ENCODE measurements around the gene SCO2. TPM values are rescaled to one million over a fixed set of nuclear protein-coding genes. Genes with fewer than 3 reads are reported as not detected.

SCO2 gene
- total RNA-seq, 4 donors from 2014 or later = 1.5 to 10.7 (median 8.3) TPM

DNA sequence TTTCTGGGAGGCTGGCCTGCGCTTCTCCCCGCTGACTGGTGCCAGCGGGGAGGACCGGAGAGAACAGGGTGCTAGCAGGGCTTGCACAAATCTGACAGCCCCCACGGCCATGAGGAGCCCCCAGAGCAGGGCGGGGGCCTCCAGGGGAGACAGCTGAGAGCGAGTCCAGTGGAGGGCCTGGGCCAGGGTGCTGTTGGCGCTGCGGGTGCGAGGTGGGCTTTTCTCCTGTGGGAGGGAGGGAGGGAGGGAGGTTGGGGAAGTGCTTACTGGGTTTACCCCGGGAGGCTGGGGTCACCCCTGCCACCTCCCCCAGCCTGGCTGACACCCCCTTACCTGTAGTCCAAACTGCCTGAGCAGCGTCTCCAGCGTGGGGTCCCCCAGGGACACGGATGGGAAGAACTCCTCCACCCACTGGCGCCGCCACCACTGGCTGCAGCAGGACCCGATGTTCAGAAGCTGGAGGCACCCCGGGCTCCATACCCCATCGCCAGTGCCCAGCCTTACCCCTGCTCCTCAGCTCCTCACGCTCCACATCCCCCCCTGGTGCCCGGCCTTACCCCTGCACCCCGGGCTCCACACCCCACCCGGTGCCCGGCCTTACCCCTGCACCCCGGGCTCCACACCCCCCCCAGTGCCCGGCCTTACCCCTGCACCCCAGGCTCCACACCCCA lies 21.8 kb downstream of the SCO2 start:
- TF ChIP-seq, protein P1, sequence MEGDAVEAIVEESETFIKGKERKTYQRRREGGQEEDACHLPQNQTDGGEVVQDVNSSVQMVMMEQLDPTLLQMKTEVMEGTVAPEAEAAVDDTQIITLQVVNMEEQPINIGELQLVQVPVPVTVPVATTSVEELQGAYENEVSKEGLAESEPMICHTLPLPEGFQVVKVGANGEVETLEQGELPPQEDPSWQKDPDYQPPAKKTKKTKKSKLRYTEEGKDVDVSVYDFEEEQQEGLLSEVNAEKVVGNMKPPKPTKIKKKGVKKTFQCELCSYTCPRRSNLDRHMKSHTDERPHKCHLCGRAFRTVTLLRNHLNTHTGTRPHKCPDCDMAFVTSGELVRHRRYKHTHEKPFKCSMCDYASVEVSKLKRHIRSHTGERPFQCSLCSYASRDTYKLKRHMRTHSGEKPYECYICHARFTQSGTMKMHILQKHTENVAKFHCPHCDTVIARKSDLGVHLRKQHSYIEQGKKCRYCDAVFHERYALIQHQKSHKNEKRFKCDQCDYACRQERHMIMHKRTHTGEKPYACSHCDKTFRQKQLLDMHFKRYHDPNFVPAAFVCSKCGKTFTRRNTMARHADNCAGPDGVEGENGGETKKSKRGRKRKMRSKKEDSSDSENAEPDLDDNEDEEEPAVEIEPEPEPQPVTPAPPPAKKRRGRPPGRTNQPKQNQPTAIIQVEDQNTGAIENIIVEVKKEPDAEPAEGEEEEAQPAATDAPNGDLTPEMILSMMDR (IDR thresholded peaks at IDR 0.05; ENCODE audit: low read depth) = no peak

DNA sequence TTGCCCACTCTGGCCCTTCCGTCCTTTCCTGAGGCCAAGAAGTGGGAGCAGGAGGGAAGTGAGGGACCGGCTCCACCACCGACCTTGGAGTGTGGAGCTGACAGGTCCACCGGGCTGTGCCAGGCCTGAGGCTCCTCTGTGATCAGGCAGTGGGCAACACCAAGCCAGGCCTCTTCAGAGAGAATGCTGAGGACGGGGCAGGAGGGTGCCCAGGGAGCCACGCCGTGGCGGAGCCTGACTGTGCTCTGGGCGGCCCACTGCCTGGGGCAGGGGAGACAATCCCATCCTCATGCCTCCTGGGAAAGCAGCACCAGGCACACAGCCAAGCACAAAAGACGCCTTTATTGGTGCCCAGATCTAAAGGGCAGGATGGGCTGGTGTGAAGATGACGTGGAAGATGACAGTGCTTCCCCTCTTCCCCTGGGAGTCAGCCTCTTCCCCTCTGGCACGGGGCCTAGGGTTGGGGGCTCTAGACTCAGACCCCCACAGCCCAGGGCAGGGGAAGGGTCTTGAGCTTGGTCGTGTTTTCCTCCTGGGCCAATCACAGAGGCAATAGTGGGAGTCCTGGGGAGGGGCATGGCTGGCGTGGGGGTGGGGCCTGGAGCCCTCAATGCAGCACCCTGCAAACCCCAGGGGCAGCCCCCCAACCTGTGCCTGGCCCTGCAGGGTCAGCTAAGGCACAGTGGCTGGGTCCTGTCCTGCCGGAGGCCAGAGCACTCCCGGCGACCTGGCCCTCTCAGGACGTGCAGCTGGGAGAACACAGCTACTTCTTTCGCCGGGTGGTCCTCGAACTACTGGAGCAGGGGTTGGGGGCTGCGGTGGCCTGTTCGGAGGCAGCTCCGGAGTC lies 22.5 kb downstream of the SCO2 start:
- TF ChIP-seq, protein P1 (IDR thresholded peaks at IDR 0.05; ENCODE audit: low read depth) = no peak

DNA sequence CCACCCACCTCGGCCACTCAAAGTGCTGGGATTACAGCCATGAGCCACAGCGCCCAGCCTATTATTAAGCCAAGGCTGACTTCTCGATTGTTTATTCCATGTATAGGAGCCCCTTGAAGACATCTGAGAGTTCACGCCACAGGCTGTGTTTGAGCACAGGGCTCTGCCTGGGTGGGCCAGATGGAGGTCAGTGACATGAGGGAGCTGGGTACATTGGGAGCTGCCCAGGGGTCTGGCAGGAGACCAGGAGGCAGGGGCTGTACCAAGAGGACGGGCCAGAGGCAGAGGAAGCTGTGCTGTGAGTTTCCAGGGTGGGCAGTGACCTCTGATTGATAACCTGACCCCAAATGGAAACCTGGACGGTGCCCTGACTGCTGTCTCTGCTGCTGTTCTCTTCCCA lies 23.3 kb downstream of the SCO2 start:
- TF ChIP-seq, protein P1 (IDR thresholded peaks at IDR 0.05; ENCODE audit: low read depth) = no peak

DNA sequence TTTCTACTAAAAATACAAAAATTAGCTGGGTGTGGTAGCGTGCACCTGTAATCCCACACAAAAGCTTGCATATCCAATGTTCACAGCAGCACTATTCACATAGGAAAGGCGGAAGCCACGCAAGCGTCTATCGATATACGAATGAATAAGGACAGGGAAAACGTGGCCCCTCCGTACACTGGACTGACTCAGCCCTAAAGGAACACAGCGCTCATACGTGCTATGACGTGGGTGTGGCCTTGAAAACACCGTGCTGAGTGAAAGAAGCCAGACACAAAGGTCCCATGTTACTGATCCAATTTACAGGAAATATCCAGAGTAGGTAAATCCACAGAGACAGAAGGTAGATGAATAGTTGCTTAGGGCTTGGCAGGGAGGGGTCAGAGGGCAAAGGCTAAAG lies 24.9 kb downstream of the SCO2 start:
- TF ChIP-seq, protein P1 (IDR thresholded peaks at IDR 0.05; ENCODE audit: low read depth) = no peak

DNA sequence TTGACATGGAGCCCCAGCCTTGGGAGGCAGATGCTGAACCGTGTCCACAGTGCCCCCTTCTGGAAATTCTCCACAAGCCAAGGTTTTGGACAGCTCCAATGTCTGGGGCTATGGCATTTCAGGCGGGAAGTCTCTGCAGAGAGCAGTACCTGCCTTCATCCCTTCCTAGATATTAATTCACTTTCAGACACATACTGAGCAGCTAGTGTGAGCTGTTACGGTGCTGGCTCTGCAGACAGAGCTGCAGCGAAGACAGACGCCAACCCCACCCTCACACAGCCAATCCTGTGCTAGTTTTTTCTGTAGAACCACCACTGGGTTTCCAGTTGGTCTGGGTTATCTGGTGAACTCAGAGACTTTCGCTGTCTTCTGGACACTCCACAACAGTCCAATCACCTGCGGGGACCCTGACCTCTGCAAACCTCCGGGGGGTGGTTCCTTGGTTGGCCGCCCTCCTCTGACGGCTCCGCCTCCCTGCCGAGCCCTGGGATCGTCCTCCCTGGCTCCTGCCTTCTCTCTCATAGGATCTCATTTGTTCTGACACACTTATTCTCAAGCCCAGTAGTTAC lies 27.0 kb downstream of the SCO2 start:
- TF ChIP-seq, protein P1 (IDR thresholded peaks at IDR 0.05; ENCODE audit: low read depth) = no peak

DNA sequence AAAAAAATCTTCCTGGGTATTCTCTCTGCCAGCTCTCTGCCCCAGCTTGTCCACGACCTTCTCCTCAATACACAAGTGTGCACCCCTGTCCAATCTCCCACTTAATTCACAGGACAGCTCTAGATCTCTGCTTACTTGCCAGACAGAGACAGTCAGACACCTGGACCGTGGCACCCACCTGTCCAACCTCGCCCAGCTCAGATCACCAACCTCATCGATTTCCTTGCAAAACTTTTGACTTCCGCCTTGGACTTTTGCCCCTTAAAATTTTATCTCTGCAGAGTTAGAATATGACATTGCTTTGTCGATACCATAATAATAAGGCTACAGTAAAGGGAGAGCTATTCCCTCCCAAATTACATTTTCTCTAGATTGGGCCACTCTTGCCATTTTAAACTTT lies 28.3 kb downstream of the SCO2 start:
- TF ChIP-seq, protein P1 (IDR thresholded peaks at IDR 0.05; ENCODE audit: low read depth) = no peak

Measured in subcutaneous adipose tissue (tissue), 4 donors.